ENCODE results near the gene CUEDC2.
"Not testable (repeated sequence)": the region's sequence is repeated elsewhere in the genome, so short reads cannot be mapped to it uniquely, and the experiment has no call there.

CUEDC2 gene

DNA sequence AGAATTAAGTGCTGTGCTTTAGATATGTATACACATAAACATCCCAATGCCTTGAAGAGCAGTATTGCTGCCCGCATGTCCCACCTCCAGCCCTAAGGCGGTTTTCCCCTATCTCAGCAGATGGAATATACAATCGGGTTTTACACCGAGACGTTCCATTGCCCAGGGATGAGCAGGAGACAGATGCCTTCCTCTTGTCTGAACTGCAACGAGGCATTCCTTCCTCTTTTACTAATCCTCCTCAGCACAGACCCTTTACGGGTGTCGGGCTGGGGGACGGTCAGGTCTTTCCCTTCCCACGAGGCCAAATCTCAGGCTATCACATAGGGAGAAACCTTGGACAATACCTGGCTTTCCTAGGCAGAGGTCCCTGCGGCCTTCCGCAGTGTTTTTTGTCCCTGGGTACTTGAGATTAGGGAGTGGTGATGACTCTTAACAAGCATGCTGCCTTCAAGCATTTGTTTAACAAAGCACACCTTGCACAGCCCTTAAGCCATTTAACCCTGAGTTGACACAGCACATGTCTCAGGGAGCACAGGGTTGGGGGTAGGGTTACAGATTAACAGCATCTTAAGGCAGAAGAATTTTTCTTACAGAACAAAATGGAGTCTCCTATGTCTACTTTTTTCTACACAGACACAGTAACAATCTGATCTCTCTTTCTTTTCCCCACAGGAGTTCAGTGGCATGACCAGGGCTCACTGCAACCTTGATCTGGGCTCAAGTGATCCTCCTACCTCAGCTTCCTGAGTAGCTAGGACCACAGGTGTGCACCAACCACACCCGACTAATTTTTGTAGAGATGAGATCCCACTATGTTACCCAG, 22.5 kb upstream of the CUEDC2 start:
- DNase-seq, result not testable (repeated sequence)

DNA sequence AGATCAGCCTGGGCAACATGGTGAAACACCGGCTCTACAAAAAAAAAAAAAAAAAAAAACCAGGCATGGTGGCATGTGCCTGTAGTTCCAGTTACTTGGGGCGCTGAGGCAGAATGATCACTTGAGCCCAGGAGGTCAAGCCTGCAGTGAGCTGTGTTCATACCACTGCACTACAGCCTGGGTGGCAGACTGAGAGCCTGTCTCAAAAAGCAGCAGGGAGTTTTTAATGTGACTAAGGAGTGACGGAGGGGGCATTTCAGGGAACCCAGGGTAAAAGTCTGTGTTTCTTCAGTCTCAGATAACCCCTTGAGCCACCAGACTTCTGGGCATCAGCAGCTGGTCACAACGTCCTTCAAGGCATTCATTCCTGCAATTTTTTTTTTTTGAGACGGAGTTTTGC, 21.1 kb upstream of the CUEDC2 start:
- DNase-seq, result no peak

DNA sequence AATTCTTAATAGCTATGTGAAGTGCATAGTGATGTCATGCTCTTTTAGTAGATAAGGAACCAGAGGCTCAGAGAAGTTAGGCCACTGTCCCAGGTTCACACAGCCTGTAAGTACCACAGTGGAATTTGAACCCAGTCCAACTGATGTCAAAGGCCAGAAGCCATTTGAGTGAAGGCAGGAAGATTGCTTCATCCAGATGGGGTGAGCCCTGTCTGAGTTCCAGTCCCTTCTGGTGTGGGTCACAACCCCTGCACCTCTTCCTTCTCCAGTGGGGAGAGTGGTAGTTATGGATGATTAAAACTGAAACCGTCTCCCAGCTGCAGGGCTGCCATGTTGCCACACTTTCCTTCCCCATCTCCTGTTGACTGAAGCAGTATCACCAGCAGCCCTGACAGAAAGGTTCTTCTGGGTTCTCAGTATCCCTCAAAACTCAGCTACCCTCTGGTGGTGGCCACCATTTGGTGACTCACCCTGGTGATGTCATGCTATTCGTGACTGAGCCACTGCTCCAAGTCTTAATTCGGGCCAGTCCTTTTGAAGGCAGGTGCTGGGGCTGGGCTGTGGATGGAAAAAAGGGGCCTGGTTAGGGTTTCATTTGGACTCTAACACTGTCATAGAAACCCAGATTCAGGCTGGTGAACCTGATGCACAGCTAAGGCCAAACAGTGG, 20.4 kb upstream of the CUEDC2 start:
- peak; percentile 80 for DNase-seq

DNA sequence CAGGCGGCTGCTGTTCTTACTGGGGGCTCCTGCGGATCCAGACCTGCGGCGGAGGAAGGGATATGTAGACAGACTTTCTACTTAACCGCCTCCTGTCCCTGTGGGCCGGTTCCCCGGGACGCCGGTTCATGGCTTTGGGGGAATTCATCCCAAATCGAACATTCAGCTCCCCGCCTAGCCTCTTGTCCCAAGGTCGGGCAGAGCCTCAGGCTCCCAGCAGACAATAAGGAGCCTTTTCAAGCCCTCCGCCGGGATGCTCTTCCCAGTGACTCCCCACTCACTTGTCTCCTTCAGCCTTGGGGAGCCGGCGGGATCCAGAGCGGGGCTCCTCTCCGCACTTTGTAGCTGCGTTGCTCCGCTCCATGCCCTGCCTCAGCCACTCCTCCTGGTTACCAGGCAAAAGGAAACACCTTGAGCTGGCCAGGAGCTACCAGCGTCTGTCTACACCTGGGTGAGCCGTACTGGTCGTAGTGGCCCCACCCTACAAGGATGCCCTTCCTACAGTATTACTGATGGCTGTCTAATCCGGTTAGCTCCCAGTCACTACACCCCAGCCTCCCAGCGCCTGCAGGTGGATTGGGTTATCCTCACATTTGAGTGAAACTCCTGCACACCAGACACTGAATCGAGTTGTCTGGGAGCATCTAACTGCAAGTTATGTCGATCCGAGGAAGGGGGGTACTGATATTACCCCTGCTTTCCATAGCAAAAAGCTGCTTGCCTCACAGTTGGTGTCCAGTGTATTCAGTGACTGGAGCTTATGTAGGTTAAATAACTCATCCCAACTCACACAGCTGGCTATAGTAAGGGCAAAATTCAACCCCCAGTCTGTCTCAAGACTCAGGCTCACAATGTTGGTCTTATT, 19.0 kb upstream of the CUEDC2 start, which contains the start of gene C10orf95:
TSS of gene C10orf95 (minus strand) at position 439 of the 865 bp plus-strand sequence. CDS start 450 bp downstream, outside the sequence.
- peak; percentile 71 for DNase-seq

DNA sequence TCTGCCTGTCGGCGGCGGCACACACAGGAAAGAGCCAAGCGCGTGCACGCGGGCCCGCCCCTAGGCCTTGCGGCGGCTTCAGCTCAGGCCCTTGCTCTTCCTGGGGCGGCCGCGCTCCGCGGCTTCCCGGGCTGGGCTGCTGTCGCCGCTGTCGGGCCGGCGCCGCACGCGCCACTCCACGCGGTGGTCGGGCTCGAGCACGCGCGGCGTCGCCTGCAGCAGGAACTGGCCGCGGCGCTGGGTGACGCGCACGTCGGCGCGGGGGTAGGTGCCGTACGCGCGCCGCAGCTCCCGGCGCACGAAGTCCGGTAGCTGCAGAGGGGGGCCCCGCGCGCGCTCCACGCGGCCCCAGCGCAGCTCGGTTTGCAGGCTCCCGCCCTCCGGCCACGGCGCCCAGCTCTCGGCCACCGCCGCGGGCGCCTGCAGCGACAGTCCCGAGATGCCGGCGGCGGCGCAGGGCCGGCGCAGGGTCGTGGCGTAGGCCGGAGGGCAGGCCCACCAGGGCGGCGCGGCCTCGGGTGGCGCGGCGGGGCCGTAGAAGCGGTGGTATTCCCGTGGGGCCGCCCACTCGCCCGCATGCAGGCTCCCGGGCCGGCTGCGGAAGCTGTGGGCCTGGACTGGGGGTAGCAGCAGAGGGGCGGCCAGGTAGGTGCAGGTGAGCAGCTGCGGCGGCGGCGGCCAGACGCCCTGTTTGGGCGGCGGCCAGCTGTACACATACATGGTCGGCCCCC, 18.2 kb upstream of the CUEDC2 start:
- DNase-seq, result peak; percentile 91

DNA sequence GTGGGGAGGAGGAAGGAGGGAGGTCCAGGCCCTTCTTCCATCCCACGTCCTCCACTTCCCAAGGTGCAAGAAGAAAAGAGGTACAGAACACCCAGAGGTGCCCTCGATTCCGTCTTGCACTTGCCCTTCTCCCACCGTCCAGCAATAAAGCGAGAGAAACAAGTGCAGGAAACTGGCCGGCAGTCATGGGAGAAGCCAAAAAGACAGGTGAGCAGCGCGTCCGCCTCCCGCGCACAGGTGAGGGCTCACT, 17.7 kb upstream of the CUEDC2 start:
- no peak for DNase-seq

DNA sequence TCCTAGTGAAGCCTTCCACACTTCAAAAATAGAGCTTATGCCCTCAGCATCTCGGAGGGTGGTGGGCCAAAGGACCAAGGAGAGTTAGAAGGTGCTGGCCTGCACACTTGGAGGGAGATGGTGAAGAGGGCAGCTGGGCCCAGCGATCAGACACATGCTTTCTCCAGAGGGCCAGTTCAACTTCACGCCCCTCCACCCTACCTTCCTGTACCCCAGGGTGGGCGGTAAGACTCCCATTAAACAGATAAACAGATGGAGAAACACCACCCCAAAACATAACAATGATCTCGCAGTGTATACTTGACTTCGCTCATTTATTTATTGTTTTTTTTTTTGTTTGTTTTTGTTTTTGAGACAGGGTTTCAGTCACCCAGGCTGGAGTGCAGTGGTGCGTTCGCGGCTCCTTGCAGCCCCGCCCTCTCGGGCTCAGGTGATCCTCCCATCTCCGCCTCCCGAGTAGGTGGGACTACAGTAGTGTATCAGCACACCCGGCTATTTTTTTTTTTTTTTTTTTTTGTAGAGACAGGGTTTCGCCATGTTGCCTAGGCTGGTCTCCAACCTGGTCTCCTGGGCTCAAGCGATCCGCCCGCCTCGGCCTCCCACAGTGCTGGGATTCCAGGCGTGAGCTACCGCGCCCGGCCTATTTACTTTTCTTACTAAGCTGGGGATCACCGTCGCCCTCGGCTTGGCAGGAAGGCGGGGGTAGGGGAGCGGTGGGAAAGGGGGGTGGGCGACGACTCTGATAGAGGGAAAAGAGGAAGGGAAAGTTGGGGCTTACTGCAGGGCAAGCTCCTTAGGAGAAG, 17.1 kb upstream of the CUEDC2 start:
- DNase-seq, result peak; percentile 85

DNA sequence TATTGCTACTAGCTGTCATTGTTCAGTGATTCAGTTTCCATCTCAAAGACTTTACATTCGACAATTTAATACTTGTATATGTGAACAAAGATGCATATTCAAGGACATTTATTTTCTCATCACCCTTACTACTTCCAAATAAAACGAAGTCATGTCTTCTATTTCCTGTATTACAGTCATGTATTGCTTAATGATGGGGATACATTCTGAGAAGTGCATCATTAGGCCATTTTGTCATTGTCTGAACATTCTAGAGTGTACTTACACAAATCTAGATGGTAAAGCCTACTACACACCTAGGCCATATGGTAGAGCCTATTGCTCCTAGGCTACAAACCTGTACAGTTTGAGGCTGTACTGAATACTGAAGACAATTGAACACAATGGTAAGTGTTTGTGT, 12.5 kb upstream of the CUEDC2 start:
- no peak for DNase-seq

DNA sequence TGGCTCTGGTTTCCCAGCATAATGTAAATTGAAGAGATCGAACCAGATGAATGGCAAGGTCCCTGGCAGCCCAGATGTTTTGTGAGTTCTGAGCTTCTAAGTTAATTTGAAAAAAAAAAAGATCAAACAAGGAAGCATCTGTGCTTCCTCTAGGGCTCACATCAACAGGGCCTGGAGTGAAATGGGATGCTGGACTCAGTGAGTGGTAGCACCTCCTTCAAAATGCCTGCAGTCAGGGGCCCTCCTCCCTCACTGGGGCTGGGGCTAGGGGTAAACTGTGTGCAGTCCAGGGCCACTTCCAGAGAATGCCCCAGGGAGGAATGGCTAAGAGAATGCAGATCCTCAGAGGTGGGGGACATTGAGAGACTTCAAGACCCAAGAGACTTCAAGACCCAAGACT, 6.0 kb upstream of the CUEDC2 start:
- no peak for DNase-seq

DNA sequence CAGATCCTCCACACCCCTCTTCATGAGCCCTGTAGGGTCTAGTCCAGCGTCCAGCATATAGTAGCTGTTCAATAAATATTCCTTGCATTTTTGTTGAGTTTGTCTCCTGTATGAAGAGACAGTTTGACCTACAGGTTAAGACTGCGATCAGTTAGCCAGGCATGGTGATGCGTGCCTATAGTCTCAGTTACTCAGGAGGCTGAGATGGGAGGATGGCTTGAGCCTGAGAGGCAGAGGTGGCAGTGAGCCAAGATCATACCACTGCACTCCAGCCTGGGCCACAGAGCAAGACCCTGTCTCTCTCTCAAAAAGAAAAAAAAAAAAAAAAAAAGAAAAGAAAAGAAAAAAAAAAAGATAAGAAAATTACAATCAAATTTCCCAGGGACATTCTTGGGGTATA, 5.1 kb upstream of the CUEDC2 start:
- DNase-seq, result no peak

DNA sequence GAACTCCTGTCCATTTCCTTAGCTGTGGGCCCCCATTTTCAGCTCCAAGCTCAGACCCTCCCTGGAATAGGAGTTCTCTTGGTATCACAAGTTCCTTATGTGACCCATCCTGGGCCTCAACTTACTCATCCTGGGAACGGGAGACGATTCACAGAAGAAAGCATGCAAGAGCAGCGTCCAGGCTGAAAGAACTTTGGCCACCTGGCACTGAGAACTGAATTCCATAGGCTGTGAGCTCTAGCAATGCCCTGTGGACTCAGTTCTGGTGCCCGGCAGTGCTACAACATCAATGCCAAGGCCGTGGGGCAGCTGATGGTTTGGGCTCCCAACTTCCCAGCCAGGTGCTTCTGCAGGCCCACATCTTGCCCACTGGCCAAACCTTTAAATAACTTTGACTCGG, 3.9 kb upstream of the CUEDC2 start:
- DNase-seq, result no peak

DNA sequence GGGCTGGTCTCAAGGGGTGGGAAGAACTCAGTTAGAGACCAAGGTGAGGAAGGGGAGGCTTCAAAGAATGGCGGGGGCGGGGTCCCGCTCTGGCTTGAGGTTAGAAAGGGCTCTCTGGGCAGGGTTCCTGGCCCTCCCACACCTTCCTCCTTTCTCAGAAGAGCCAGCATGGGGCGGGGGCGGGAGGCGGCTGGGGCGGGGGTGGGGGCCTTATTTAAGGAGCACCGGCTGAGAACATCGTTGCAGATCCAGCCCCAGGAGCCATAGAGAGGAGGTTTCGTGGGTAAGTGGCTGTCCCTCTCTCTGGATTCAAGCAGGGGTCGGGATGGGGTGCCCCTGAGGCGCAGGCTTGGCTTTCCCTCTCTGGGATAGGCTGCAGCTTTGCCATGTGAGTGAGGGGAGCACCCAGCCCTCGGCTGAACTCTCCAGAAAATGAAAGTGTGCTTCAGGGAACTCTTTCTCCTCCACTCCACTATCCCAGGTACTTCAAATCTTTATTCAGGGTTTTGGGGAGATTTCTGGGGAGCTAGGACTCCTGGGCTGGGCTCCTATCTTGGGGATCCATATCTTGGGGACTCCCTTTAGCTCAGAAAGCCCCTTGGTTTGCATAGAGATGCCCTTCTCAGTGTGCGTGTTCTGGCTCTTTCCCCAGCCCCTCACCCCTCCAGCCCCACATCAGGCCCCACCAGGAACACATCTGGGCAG, 3.3 kb upstream of the CUEDC2 start:
- DNase-seq, result peak; percentile 74

DNA sequence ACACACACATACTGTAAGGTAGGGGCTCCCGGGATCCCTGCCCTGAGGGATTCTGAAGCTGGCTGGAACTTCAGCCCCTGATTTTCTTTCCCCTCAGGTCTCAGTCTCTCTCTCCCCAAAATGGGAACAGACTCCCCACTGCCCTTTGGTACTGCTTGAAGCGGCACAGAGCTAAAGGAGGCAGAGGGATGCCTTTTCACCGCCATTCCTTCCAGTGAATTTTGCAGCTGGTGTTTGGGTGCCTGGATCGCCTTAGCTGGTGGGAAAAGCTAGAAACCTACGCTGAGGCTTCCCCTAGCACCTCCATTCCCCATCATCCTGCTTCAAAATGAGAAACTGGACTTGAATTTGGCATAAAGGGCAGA, 2.7 kb upstream of the CUEDC2 start:
- no peak for DNase-seq

DNA sequence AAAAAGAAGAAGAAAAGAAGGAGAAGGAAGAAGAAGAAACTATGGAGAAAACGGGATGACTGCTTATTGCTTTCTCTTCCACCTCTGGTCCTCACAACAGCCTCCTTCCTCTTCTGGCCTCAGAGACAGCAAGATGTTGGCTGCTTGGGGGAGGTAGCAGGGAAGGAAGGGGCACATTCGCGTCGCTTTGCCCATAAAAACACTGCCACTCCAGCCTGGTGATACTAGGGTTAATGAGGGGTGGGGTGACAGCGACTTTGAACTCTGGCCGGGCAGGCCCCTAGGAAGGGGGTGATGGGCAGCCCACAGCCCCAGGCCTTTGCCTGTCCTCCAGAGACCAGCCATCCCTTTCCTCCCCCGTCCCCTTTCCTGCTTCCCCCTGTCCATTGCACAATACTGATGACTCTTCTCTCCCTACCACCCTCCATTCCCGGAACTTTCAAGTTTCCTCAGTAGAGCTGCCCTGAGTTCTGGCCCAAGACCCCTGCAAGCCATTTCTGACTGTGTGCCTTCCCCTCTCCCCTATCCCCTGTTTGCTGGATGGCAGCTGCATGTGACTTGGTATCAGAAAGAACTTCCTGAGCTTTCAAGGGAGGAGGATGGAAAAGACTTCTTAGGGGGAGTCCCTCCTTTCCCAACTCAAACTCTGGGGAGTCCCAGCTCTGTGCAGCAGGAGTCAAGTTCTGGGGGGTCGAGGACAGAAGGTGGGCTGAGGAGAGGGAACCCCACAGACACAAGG, 2.2 kb upstream of the CUEDC2 start:
- DNase-seq, result no peak

DNA sequence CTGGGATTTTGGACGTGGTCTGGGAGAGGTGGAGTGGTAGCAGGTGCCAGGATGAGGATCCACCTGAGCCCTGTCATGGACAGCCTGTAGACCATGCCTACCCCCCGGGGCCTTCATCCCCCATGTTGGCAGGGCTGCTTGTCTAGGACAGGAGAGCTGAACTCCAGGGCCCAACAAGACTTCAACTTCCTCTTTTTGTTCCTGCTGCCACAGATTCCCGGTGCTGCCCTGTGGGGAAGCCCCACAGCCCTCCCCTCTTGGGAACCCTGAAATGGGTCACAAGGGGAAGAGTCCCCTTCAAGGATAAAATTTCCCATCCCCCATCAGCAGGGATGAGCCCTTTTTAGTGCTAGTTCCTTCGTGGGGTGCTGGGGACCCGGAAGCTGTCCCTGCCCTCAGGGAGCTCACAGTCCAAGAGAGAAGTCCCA, 1.3 kb upstream of the CUEDC2 start:
- DNase-seq, result no peak

DNA sequence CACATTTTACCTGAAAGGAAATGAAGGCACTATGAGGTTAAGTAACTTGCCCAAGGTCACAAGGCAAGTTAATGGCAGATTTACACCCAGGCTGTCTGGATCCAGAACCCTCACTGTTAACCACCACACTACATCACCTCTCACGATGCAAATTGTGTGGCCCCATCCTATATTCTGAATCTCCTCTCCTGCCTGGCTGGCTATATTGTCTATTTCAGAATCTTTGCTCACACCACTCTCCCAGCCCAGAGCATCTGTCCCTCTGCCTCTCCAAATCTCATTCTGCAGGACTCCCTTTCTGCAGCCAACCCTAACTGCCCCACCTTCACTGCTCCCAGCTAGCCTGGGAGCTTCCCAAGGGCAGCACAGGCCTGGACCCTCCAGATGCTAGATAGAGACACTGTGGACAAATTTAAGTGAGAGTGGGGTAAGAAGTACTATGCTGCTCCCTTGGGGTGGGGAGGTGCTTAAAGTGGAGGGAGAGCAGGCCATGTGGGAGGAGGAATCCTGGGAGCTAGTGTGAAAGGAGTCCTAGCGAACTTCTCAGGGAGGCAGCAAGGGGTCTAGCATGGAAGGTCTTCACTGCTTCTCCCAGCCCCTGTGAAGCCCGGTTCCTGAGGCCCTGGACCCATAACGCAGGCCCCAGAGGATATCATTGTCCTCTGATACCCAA, 786 bp downstream of the CUEDC2 start:
- no peak for DNase-seq

DNA sequence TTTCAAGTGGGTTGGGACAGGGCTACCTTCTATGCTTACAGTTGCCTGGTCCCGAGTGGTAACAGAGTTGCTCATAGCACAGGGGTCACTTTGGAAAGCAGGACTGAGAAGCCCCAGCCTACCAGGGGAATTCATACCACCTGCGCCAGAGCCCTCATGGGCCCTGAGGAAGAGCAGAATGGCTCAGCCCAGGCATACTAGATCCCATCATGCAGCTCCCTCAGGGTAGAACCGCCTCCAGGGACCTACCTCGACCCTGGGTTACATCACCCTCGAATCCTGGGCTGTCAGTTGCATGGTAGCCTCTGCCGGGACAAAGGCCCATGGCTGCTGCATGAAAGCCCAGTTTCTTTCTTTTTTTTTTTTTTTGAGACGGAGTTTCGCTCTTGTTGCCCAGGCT, 2.9 kb downstream of the CUEDC2 start:
- no peak for DNase-seq

DNA sequence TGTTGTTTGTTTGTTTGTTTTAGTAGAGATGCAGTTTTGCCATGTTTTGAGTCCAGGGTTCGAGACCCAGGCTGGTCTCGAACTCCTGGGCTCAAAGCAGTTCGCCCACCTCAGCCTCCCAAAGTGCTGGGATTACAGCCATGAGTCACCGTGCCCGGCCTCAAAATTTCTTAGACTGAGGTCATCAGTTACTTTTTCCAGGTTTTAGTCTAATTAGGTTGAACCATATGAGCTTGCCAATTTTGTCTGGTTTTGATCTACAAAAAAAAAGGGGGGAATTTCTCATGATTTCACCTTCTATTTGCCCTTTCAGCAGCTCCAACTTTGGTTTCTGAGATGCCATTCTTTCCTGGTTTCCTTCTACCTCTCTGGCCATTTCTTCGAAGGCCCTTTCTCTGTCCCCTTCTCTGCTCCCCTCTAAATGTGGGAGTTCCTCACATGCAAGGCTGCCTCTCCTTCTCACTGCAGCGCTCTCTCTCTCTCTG, 5.5 kb downstream of the CUEDC2 start:
- no peak for DNase-seq

DNA sequence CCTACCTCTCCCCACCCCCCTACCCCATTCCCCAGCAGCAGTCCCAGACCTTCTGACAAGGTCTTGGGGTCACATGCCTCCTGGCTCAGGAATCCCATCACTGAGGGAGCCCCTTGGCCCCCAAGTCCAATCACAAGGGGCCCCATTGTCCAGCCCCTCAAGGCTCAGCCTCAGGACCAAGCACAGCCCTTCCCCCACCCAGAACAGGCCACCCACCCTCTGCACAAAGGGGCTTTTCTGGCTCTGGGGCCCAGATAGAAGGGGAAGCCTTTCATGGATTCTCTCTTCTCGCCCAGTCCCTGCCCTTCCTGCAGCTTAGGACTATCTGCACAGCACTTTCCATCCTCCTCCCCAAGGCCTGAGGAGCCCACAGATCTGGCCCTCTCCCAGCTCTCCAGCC, 6.9 kb downstream of the CUEDC2 start:
- DNase-seq, result no peak

DNA sequence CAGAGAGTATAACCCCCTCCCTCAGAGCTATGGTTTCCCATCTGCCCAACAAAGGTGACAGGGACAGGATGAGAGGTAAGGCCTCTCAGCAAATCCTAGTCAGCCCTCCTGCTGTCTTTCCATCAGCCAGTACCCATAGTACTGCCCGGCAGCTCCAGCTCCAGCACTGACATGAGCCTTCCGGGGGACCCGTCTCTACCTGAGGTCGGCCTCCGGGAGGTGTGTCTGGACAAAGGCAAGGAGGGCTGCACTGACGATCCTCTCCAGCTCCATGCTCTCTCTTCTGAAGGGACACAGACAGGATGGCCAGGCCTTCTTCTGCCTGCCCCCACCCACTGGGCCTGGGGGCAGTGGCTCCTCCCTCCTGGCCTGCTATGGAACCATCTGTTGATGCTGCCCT, 7.5 kb downstream of the CUEDC2 start:
- DNase-seq, result no peak

All from activated CD8-positive, alpha-beta memory T cell treated with anti-CD3 and anti-CD28 coated beads, Interleukin-2, amount 50 U/mL, for 48 hours (primary cell).